ENCODE results near the gene LINC01488. TPM values are rescaled to one million over a fixed set of nuclear protein-coding genes. Genes with fewer than 3 reads are reported as not detected.

The LINC01488 gene
- total RNA-seq, 1 experiment from 2014 or later = not detected

DNA sequence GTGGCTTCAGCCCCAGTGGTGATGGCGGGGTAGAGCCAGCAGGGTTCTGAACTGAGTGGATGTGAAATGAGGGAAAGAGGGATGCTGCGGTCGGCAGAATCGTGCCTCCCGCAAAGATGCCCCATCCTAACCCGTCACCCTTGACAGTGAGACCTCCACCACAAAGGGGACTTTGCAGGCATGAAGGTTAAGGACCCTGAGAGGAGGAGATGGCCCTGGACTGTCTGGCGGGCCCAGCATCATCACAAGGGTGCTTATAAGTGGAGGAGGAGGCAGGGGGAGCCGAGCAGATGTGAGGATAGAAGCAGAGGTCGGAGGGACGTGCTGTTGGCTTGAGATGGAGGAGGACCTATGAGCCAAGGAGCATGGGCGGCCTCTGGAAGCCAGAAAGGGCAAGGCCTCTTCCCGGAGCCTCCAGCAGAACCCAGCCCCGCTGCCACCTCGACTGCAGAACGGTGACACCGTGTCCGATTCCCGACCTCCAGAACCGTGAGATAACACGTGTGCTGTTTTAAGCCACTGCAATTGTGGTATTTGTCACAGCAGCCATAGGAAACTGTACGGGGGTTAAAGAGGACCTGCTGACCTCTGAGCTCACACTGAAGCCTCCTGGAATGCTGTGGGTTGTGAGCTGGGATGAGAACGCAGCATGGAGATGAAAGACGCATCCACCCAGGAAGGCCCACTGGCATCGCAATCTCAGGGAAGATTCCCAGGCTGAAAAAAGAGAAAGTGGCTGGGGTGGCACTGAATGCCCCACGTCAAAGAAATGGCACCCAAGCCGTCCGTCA lies 10.9 kb downstream of the LINC01488 start:
- DNase-seq (ENCODE audit: low spot score) = peak; percentile 37

DNA sequence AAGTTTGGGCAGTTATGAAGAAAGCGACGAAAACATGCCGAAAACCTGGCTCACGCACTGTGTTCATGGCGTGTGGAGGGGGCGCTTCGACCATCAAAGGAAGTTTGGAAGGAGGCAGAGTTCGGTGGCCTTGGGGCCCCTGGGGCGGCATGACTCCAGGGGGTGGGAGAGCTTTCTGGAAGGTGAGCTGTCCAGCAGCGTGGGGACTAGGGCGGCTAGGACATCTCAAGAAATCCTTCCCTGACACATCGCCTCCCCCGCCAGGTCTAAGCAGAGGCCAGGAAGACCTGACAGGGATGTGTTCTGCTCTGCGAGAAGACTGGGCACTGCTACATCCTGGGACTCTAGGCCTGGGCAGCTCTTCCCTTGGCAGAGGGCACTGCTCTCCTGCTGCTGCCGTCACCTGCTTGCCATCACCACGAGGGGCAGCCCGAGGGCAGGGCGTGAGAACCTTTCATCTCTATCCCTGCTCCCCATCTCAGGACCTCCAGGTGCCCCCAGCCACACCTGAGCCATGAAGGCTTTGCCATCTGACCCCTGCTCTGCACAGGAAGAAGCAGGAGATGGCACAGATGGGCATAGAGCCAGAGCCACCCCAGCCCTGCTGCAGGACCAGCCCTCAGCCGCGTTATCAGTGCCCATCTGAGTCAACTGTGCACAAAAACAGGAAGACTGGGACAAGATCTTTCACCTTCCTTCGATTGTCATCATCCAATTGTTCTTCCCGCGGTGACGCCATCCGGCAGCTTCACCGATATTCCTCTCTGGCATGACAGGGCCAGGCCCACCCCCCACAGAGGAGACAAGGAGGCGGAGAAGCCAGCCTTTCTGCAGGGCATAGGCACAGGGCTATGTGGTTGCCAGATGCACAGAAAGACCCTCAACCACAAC lies 12.7 kb downstream of the LINC01488 start:
- DNase-seq (ENCODE audit: low spot score) = no peak

DNA sequence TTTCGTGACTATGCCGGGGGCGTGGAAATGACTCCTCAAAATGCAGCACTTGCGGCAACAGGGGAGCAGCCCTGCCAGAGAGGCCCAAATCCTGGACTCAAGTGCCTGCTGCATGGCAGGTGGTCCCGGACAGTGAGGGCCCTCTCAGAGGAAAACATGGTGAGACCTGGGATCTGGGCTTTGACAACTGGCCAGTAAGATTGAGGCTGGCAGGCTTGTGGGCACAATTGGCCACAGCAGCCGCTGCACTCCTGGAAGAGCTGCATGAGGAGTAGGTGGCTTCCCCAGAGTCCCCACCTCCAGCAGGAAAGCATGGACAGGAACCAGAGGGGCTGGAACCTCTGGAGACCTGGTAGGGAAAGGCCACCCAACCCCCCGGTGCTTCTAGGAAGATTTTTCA lies 13.4 kb downstream of the LINC01488 start:
- no peak for DNase-seq (ENCODE audit: low spot score)

DNA sequence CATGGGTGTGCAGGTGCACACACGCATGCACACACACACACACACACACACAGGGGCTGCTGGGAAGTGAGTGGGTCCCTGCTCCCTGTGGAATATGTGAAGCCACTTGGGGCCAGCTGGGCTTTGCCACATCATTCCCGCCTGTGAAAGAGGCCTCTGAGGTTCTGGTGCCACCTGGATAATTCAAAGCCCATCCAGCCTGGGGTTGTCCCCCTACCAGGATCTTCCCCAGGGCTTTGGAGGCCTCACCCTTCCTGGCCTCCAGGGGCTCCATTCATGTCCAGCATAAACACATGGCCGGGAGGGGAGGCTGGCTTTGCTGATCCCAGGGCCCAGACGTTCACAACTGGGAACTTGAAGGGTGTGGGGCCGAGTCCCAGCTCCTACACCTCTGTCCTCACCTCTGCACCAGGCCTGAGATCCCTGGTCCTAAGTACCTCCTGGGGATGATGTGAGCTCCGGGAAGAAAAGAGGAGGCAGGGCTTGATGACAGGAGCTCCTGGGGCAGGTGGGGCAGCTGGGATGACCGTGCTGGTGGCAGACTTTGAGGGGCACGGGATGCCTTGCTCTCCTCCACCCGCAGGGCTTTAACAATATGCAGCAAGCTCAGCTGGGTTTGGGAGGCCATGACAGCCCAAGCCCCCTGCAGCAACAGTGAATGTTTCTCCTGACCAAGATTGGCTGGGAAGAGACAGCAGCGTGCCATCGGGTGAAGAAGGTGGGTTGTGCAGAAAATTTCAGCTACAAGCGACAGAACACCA lies 14.2 kb downstream of the LINC01488 start:
- DNase-seq (ENCODE audit: low spot score) = no peak

DNA sequence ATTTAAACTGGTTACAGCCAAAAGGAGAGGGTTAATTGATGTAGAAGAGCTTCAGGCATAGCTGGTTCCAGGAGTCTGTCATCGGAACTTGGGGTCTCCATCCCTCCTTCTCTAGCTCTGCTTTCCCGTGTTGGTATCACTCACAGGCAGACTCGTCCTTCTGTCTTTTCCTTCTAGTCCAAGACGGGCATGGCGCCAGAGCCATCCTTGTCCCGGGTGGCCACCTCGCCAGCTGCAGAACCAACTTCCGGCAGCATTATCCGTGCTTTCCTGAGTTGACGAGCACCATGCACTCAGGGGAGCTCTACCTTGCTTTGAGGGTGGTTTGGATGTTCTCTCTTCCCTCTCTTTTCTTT lies 14.7 kb downstream of the LINC01488 start:
- no peak for DNase-seq (ENCODE audit: low spot score)

DNA sequence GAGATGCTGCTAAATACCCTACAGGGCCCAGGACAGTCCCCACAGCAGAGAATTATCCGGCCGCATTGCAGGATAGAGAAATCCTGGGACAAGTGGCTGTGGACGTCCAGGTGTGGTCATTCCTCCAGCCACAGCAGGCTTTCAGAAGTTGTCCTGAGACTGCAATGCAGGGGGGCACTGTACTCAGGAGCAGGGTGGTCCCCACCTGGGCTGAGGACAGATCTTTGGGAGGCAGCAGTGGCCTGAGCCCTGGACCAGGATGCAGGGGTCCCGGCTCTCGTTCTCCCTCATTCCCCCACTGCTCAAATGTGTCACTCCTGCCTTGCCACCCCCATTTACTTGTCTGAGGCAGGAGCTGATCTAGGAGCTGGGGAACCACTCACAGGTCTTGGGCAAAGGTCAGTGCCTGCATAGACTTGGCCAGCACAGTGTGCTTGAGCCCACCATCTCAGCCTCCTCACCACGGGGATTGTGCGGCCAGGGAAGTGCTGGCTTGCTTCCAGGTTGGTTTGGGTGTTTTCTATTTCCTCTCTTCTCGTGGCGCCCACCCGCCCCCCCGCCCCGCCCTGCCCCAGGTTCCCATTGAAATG lies 15.3 kb downstream of the LINC01488 start:
- no peak for DNase-seq (ENCODE audit: low spot score)

DNA sequence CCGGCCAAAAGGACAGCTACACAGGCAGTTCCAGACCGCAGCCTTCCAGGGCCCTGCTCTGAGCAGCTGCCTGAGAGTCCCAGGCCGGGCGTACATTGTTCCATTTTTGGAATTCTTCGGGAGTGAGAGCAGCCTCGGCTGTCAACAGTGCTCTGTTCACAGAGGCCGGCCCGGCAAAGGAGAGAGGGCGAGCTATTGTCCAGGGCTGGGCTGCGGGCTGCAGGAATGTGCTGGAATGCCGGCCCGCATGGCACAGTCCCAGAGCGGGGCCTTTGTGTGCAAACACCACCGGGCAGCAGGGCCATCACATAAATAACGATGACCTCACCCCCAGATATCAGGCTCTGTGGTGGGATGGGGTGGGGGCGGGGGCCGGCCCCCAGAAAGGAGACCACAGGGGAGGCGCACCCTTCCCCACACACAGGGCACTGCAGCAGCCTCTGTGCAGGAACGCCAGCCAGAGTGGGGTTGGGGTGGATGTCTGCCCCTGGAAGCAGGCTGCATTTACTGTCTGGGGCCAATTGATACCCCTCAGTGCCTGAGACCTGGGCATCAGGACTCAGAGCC lies 15.8 kb downstream of the LINC01488 start:
- peak; percentile 98 for DNase-seq (ENCODE audit: low spot score)

DNA sequence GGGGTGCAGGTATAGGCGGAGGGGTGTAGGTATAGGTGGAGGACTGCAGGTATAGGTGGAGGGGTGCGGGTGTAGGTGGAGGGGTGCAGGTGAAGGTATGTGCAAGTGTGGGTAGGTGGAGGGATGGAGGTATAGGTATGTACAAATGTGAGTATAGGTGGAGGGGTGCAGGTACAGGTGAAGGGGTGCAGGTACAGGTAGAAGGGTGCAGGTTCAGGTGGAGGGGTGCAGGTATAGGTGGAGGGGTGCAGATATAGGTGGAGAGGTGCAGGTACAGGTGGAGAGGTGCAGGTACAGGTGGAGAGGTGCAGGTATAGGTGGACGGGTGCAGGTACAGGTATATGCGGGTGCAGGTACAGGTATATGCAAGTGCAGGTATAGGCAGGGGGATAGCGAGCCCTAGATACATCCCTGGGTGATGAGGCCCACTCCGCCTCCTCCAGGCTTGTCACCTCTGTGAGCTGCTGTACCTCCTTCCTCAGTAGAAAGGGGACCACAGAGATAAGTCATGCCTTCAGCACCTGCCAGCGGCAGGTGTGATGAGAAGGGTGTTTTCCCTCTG lies 17.2 kb downstream of the LINC01488 start:
- no peak for DNase-seq (ENCODE audit: low spot score)

DNA sequence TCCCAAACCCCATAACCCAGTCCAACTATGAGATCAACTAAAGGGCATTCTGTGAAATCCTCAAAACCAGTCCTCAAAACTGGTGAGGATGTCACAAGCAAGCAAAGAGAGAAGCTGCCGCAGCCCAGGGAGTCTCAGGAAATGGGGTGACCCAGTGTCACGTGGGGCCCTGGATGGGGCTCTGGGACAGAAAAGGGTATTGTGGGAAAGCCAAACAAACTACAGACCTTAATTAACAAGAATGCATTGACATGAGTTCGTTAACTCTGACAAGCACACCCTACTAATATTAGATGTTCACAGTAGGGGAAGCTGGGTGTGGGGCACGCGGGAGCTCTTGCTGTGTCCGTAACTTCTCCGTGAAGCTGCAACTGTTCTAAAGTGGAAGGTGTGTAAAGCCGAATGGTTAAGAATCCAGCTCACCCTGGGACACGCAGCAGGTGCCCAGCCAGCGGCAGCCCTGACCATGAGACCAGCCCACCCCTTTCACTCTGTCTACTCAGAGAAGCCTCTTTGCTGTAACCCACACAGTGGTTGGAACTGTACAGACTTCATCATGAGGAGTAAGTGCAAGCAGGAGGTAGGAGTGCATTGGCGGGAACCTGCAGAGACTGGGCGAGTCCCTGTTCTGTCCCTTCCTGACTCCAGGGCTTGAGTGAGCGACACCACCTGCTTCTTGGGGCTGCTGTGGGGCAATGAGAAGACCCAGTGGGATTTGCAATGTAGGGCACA lies 17.9 kb downstream of the LINC01488 start:
- DNase-seq (ENCODE audit: low spot score) = no peak

DNA sequence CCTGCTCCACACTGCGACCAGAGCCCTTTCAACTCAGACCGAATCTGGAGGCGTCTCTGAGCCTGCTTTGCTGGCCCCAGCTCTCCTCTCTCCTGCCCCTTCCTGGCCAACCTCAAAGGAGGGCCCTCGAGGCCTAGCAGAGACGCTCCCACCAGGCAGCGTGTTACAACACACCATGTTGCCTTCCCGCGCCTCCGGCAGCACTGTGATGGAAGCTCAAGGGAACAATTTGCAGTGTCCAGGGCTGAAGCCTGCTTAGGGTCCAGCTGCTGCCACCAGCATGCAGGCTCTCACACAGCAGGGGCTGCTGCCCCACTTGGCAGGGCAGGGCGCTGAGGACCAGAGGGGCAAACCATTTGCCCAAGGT lies 18.4 kb downstream of the LINC01488 start:
- no peak for DNase-seq (ENCODE audit: low spot score)

DNA sequence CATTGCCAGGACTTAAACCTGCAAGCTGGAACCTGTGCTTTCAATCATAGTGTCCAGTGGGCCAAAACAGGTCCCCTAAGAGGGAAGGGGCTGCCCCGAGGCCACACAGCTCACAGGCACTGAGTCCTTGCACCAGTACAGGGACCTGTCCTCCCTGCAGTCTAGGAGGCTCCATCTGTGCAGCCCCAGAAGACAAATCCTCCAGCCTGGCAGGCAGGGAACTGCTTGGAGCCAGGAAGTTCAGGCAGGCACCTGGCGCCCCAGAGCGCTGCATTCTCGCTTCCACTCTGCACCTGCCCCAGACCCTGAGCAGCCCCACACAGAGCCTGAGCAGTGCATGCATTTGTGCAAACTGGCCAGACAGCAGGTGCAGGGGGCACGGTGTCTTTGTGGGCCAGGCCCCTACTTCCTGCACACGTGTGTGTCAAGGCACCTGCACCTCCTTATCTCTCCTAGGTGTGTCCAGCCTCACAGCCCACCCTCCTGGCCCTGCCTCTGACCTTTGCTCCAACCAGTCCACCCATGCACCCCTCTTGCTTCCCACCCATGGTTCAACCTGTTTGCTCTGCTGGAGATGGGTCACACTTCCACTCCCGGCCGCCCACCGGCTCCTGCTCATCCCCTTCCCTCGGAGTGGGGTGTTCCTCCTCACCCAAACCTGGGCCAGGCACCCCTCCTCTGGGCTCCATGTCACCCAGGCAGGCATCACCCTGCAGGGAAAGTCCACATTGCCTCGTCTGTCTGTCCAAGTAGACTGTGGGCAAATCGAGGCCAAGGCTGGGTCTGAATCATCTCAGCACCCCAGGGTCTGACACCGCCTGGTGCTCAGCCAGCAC lies 19.0 kb downstream of the LINC01488 start:
- DNase-seq (ENCODE audit: low spot score) = no peak

DNA sequence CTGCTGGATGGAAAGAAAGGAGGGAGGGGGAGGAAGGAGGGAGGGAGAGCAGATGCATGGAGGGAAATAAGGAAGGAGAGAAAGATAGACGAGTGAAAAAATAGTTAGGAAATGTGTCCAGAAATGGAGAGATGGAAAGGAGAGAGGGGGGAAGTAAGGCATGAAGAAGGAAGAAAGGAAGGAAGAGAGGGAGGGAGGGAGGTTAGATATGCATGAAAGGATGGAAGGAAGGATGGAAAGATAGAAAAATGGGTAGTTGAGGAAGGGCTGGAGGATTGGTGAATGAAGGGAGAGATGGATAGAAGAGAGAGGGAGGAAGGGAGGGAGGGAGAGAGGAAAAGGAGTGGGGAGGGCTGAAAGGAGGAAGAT lies 19.6 kb downstream of the LINC01488 start:
- DNase-seq (ENCODE audit: low spot score) = no peak

DNA sequence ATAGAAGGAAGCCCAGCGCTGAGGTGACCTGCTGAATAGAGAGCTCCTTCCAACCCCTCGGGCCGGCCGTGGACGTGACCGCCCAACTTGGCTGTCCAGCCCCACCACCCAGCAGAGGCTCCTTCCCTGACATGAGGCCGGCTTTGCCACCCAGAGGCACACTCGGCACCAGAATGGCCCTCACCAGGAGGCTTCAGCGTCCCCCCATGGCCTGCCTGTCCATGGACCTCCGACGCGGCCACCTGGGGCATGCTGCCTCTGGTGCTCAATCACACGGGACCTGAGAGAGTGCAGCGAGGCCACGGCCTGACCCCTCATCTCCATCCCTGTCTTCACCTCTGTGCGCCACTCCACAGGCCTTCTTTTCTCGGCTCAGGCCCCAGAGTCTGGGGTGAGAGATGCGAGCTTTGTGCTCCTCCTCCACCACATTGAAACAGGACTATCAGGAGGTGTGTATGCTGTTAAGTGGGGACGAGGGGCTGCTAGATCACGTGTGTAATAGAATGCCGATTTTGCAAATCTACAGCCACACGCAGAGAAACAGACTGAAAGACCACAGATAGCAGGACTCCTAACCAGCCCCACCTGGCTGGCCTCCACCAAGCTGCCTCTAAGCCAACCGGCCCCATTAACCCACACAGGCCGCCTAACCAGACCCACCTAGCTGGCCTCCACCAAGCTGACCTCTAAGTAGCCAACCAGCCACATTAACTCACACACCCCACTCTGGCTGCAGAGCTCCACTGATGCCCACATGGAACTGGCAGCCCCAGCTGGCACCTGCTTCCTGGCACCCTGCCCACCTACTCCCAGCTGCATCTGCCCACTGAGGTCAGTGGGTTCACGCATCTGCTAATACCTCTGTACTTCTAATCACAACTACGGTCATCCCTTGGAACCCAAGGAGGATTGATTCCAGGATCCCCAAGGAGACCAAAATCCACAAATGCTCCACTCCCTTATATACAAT lies 20.7 kb downstream of the LINC01488 start:
- DNase-seq (ENCODE audit: low spot score) = peak; percentile 36

DNA sequence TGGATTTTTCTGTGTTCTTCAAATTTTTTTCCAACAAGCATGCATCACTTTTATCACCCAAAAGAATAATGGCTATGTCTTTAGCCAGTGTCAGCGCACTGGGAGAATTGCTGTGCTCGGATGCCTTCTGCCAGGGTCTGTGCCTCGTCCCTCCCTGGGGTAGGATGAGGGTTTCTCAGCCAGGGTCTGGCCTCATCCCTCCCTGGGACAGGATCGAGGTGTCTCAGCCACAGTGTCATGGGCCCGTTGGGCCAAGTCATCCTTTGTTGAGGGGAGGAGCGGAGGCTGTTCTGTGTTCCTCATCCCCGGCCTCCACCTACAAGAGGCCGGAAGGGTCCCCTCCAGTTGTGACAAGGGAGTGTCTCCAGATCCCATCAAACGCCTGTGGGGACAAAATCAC lies 22.7 kb downstream of the LINC01488 start:
- DNase-seq (ENCODE audit: low spot score) = no peak

DNA sequence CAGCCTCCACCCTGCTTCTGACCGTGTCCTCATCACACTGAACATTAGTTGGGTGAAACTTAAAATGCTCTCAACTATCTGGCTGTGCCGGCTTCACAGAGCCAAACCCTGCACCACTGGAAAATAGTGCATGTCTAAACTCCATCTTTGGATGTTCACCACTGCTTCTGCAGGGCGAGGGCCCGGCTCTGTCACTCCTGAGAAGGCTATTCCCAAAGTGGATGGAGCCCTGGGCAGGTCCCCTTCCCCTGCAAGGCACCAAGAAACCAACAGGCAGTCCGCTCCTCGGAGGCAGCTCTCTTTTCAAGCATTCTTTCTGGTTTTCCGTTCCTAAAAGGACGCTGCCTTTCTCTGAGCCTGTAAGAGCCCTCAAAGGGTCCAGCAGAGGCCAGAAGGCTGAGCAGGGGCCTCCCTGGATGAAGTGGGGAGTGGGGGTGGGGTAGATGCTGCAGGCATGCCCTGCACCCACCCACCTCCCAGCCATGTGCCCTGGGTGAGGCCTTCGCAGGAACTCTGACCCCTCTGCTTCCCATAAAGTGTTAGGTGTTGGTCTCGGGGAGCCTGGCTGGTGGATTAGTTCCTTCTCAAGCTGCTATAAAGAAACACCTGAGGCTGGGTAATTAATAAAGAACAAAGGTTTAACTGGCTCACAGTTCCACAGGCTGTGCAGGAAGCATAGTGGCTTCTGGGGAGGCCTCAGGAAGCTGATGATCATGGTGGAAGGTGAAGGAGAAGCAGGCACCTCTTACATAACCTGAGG lies 23.3 kb downstream of the LINC01488 start:
- no peak for DNase-seq (ENCODE audit: low spot score)

DNA sequence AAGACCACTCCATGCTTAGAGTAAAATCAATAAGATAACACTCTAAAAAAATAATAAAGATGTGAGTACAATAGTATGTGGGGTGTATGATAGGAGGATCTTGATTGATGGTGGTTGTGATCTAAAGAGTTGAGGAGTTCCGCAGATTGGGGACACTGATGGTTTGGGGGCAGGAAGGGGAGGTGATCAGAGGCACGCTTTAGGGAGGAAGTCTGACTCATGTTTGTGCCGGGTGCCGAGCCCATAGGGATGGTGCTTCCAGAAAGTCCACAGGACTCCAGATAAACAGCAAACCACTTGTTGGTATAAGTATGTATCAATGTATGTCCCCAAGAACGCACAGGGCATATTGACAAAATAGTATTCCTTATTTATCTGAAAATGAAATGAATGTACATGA lies 27.5 kb downstream of the LINC01488 start:
- DNase-seq (ENCODE audit: low spot score) = no peak

DNA sequence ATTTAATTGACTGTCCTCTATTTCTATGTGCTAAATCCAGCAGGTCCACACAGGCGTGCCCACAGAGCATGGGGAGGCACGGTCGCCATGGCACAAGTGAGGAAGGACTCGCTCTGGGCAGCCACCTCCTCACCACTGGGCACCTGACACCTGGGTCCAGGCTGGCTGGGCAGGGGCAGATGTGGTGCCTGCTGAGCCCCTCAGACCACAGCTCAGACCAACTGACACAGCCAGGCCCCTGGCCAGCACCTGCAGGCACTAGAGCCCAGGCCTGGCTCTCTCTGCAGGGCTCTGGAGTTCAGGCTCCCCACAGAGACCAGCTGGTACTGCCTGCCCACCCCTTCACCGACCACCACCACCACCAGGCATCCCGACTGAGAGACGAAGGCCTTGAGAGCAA lies 27.9 kb downstream of the LINC01488 start:
- DNase-seq (ENCODE audit: low spot score) = no peak

Measured in A172 (cell line).